ENCODE data around the gene ZNF688. TPM values are rescaled to one million over a fixed set of nuclear protein-coding genes. Genes with fewer than 3 reads are reported as not detected.
A peak's percentile ranks its signal among the peaks of the same experiment; 100 is the strongest.

ZNF688 gene
- total RNA-seq, 4 donors from 2014 or later = 9.9 to 33.0 (median 20.0) TPM

DNA sequence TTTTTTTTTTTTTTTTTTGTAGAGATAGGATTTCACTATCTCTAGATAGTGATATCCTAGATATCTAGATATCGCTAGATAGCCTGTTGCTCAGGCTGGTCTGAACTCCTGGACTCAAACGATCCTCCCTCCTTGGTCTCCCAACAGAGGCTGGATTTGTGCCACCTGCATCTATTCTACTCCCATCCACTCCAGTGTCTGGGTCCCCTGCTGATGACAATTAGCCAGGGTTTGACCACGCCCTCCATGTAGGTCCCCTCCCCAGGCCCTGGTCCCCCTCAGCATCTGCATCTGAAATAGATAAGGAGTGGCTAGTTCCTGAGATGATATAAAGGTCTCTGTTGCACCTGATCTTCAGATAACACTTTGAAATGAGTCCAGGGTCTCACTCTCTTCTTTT, 2.2 kb downstream of the ZNF688 start:
- no peak for DNase-seq (ENCODE audit: low spot score in 2 of 2)
- Histone ChIP-seq H3K27ac (no peak overlapping the region), H3K36me3 (no peaks in the 10 kb centered on the region), H3K4me3 (no peak overlapping the region), H3K4me1 (peaks cover 37% of the 10 kb centered on the region), H3K27me3 (no peaks in the 10 kb centered on the region), H3K9me3 (no peaks in the 10 kb centered on the region)
- TF ChIP-seq POLR2AphosphoS5 (IDR thresholded peaks at IDR 0.05) = no peak
- no peak for TF ChIP-seq EP300 (IDR thresholded peaks at IDR 0.05)
- TF ChIP-seq, protein P1, sequence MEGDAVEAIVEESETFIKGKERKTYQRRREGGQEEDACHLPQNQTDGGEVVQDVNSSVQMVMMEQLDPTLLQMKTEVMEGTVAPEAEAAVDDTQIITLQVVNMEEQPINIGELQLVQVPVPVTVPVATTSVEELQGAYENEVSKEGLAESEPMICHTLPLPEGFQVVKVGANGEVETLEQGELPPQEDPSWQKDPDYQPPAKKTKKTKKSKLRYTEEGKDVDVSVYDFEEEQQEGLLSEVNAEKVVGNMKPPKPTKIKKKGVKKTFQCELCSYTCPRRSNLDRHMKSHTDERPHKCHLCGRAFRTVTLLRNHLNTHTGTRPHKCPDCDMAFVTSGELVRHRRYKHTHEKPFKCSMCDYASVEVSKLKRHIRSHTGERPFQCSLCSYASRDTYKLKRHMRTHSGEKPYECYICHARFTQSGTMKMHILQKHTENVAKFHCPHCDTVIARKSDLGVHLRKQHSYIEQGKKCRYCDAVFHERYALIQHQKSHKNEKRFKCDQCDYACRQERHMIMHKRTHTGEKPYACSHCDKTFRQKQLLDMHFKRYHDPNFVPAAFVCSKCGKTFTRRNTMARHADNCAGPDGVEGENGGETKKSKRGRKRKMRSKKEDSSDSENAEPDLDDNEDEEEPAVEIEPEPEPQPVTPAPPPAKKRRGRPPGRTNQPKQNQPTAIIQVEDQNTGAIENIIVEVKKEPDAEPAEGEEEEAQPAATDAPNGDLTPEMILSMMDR (IDR thresholded peaks at IDR 0.05) = no peak
- no peak for TF ChIP-seq POLR2A (IDR thresholded peaks at IDR 0.05)
- WGBS = 85% methylated on average over 3 of the region's 3 CpGs

DNA sequence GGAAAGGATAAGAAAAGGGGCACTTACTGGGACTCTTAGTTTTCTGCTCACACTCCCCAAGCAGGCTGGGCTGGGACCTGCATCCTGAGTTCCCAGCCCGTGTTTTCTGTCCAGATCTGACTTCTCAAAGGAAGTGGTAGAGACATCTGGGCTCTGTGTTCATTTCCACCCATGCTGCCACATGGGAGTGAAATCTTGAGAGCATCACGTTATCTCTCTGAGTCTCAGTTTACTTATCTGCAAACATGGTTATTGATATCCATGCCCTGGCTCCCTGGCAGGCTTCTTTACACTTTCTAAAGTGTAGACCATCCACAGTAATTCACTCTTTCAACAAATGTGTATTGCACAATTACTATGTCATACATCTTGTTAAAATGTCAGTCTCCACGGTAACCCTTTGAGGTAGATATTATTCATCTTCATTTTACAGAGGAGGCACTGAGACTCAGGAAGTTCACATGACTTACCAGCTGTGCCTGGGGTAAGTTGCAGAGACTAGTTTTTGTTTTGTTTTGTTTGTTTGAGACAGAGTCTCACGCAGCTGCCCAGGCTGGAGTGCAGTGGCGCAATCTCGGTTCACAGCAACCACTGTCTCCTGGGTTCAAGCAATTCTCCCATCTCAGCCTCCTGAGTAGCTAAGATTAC, 3.4 kb downstream of the ZNF688 start:
- Histone ChIP-seq H3K9me3 (no peaks in the 10 kb centered on the region), H3K4me1 (peaks cover 37% of the 10 kb centered on the region), H3K27ac (peak overlapping the region; percentile 55), H3K27me3 (no peaks in the 10 kb centered on the region), H3K4me3 (no peak overlapping the region), H3K36me3 (no peaks in the 10 kb centered on the region)
- TF ChIP-seq POLR2A (IDR thresholded peaks at IDR 0.05) (no peak), EP300 (IDR thresholded peaks at IDR 0.05) (no peak), POLR2AphosphoS5 (IDR thresholded peaks at IDR 0.05) (no peak)
- TF ChIP-seq, protein P1 (IDR thresholded peaks at IDR 0.05) = no peak
- DNase-seq (ENCODE audit: low spot score in 2 of 2) = no peak
- WGBS = 49% methylated on average over 6 of the region's 6 CpGs

DNA sequence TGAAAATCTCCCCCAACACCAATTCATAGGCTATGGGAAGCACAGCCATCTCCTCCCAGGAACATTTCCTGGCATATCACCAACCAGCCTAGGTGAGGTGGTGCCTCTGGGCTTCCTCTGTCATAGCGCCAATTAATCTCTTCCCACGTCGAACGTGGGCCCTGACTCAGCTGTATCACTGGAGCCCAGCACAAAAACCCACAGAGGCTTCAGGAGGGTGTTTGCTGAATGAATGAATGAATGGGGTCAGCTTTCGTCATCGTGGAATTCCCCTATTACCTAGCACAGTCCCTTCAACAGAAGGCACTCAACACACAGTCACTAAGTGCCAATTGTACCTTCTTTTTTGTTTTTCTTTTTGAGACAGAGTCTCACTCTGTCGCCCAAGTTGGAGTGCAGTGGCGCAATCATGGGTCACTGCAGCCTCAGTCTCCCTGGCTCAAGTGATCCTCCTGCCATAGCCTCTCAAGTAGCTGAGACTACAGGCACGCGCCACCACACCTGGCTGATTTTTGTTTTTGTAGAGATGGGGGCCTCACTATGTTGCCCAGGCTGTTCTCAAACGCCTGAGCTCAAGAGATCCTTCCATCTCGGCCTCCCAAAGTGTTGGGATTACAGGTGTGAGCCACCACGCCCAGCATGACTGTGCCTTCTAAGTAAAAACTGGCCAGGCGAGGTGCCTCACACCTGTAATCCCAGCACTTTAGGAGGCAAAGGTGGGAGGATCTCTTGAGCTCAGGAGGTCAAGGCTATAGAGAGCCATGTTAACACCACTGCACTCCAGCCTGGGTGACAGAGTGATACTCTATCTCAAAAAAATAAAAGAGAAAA, 4.1 kb downstream of the ZNF688 start:
- Histone ChIP-seq H3K4me1 (peaks cover 33% of the 10 kb centered on the region), H3K36me3 (no peaks in the 10 kb centered on the region), H3K27ac (peak overlapping the region; percentile 55), H3K27me3 (no peaks in the 10 kb centered on the region), H3K9me3 (no peaks in the 10 kb centered on the region), H3K4me3 (no peak overlapping the region)
- WGBS = 64% methylated on average over 14 of the region's 14 CpGs
- no peak for TF ChIP-seq EP300 (IDR thresholded peaks at IDR 0.05)
- DNase-seq (ENCODE audit: low spot score in 2 of 2) = no peak

DNA sequence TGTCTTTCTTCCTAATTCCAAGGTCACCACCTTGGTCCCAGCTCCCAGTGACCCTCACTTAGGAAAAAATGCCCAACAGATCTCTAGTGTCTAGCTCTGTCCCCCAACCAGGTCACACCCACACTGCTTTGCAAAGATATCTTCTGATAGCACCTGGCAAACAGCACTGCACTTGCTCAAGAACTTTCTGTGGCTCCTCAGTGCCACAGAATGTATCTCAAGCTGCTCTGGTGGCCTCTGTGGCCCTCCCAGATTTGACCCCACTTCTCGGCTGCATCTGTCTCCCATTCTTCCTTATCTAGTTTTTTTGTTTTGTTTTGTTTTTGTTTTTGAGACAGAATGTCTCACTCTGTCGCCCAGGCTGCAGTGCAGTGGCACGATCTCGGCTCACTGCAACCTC, 5.0 kb downstream of the ZNF688 start:
- Histone ChIP-seq H3K27ac (no peak overlapping the region), H3K27me3 (no peaks in the 10 kb centered on the region), H3K4me3 (no peak overlapping the region), H3K9me3 (no peaks in the 10 kb centered on the region), H3K4me1 (peaks cover 31% of the 10 kb centered on the region), H3K36me3 (no peaks in the 10 kb centered on the region)
- WGBS = 88% methylated on average over 4 of the region's 4 CpGs
- TF ChIP-seq POLR2AphosphoS5 (IDR thresholded peaks at IDR 0.05) (no peak), POLR2A (IDR thresholded peaks at IDR 0.05) (no peak), EP300 (IDR thresholded peaks at IDR 0.05) (no peak)
- TF ChIP-seq, protein P1 (IDR thresholded peaks at IDR 0.05) = no peak
- no peak for DNase-seq (ENCODE audit: low spot score in 2 of 2)

DNA sequence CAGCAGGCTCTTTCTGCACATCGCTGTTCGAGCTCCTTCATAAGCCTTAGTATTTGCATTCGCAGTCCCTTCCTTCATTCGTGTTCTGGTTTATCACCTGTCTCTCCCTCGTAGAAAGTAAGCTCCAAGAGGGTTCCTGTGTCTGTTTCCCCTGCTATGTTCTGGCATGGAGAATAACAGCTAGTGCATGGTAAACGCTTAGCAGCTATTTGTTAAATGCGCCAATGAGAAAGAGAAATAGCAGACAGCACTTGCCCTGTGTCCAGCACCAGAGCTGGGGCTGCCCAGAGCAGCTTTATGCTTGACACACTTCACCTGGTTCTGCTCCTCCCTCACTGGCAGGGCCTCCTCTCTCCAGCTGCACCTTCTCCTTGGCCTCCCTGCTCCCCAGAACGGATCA, 5.5 kb downstream of the ZNF688 start:
- TF ChIP-seq, protein P1 (IDR thresholded peaks at IDR 0.05) = no peak
- TF ChIP-seq EP300 (IDR thresholded peaks at IDR 0.05) (no peak), POLR2A (IDR thresholded peaks at IDR 0.05) (no peak), POLR2AphosphoS5 (IDR thresholded peaks at IDR 0.05) (no peak)
- WGBS = 72% methylated on average over 8 of the region's 8 CpGs
- no peak overlapping the region for H3K27ac ChIP-seq
- H3K9me3 ChIP-seq = no peaks in the 10 kb centered on the region
- no peaks in the 10 kb centered on the region for H3K36me3 ChIP-seq
- H3K27me3 ChIP-seq = no peaks in the 10 kb centered on the region
- H3K4me1 ChIP-seq = peaks cover 34% of the 10 kb centered on the region
- no peak overlapping the region for H3K4me3 ChIP-seq
- no peak for DNase-seq (ENCODE audit: low spot score in 2 of 2)

Measured in suprapubic skin (tissue), 4 donors.